HG03066 (cell line): ENCODE results near the gene SLC25A47.
"Not testable (repeated sequence)": the region's sequence is repeated elsewhere in the genome, so short reads cannot be mapped to it uniquely, and the experiment has no call there.

Experiments used
- ATAC-seq: cut with Tn5 transposase; IDR thresholded peaks from one replicate; pipeline ENCODE4 v1.9.1; 2021; ENCODE audit warnings: low read depth; ENCODE audit not compliant: unreplicated experiment

The SLC25A47 gene

DNA sequence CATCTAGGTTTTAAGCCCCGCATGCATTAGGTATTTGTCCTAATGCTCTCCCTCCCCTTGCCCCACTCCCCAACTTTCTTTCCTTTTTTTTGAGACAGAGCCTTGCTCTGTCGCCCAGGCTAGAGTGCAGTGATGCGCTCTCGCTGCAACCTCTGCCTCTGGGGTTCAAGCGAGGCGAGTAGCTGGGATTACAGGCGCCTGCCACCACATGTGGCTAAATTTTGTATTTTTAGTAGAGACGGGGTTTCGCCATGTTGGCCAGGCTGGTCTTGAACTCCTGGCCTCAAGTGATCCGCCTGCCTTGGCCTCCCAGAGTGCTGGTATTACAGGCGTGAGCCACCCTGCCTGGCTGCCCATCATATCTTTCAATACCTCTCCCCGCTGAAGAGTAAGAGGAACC lies 19.7 kb downstream of the SLC25A47 start:
- ATAC-seq: not testable (repeated sequence)

DNA sequence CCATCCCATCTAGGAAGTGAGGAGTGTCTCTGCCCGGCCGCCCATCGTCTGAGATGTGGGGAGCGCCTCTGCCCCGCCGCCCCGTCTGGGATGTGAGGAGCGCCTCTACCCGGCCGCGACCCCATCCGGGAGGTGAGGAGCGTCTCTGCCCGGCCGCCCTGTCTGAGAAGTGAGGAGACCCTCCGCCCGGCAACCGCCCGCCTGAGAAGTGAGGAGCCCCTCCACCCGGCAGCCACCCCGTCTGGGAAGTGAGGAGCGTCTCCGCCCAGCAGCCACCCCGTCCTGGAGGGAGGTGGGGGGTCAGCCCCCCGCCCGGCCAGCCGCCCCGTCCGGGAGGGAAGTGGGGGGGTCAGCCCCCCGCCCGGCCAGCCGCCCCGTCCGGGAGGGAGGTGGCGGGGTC lies 21.5 kb downstream of the SLC25A47 start:
- not testable (repeated sequence) for ATAC-seq

DNA sequence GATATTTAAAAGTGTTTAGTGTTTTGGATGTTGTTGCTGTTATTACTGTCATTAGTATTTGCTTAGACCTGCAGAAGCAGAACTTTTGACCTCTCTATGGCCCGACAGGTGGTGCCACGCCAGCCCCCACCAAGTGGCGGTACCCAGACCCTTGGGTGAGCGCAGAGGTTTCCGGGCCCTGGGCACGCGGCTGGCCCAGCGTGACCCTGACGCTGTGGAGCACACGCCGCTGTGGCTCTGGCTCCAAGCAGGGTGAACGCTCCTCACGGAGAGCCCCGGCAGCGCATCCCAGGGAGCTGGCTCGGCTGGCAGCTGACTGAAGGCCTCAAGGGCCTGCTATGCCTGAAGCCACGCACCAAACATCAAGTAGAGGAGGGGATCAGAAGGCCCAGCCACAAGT lies 22.6 kb downstream of the SLC25A47 start:
- ATAC-seq: no peak

DNA sequence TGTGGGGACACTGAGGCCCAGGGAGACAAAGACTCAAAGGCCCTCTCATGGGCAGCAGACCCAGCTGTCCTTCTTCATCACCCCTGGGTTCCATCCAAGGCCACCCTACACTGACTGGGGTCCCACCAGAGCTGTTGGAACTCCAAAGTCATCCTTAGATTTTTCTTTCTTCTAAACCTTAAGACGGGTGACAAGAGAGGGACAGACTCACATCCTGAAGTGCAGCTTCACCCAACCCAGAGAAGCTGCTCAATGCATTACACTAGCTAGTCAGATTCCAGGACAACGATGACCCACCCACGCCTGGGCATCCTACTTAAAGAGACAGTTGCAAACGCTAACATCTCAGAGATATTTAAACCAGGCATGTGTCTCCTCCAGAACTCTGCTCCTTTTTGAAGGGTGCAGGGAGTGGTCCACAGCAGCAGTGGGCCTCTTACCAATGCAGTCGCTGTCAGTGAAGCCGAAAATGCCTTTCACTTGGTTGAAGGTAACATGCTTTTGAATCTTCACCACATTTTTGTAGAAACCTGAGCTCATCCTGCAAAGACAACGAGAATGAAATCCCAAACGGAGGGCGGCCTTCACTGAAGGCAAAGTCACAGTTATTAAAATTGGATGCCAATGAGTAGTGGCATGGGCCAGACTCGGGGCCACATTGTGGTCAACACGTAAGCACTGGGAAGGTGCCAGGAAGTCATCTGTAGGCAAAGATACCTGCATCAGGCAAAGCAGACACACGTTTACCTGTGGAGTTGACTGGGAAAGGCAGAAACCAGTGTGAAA lies 23.4 kb downstream of the SLC25A47 start:
- ATAC-seq: no peak

DNA sequence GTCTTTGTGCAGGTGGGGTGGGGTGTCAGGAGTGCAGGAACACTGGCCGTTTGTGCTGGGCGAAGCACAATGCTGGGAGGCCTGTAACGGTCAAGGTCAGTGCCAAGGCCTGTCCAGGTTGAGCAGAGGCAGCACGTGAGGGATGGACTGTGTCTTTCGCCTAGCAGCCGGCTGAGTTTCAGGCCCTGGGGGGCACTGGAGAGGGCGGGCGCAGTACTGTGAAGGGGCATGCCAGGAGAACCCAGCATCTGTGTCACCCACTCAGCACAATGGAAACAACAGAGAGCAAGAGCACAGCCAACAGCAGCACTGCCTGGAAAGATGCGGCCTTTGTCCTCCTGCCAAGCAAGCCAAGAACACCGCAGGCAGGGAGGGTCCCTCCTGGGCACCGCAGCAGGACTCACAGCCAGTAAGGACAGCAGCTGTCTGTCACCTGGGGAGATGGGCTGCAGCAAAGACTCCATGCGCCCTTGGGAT lies 25.2 kb downstream of the SLC25A47 start:
- ATAC-seq: no peak

DNA sequence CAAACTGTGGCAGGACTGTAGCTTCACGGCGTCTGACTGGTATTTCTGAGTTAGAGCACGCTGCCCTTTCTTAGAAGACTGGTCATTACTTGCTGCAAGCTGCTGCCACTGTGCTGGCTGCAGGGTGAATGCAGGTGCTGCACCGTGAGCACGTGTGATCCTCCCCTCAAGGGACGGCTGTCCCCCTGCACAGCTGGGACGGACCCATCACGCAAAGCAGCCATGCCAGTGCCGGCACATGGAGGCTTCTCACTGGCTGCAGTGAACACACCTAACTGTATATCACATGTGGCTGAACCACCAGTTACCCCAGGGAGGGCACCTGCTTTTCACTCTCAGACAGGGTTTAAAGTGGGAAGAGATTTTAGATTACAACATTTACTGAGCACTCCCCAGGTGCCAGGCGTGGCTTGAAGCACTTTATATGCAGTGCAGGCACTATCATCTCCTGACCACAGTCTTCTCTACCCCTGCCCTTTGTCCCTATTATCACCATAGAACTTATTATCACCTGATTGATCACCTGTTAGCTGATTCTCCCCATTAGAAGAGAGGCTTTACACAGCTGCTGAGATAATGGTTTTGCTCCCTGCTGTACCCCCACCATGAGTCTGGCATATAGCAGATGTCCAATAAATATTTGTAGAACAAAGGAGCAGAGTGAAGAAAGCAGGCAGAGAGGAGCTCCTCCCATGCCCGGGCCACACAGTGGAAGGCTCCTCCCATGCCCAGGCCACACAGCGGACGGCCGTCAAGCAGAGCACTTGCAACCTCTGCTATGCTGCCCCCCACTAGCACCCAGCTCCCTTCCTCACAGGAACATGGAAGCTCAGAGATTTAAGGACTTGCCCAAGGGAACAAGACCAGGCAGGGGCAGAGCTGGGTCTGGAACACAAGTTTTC lies 25.9 kb downstream of the SLC25A47 start:
- ATAC-seq: no peak

DNA sequence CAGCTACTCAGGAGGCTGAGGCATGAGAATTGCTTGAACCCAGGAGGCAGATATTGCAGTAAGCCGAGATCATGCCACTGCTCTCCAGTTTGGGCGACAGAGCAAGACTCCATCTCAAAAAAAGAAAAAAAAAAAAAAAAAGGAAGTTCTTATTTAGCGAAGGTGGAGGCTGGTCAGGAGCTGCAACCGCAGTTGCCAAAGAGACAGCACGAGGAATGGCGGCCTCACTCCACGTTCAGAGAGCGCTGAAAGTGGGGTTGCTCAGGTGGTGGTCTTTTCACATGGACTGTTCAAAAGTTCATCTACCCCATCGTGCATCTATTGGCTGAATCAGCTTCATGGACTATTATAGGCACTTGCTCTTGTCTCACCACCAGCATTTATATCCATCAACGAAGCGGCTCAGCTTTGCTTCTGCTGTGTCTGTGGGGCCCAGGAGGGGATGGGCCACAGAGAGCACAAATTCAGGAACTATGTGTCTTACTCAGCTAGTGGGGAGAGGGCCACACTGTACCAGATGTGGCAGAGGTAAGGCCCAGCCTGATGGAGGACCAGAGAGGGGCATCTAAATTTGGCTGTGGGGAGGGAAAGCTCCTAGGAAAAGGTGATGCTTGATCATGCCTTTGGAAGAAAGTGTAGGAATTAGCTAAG lies 27.3 kb downstream of the SLC25A47 start:
- no peak for ATAC-seq

DNA sequence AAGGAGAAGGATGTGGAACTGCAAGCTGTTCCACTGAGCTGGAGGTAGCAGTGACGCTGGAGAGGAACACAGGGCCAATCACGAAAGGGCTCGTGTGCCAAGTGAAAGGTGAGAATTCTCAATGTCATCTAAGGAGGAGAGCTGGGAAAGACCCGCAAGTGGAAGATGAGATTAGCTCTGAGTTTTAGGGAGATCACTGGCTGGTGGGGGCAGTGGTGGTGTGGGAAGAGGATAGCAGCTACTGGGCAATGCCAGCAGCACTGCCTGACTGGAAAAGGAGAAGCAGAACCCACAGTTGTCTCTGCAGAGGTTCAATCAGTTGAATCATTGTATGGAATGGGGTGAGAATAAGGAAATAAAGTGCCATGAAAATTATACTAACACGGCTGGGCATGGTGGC lies 27.8 kb downstream of the SLC25A47 start:
- no peak for ATAC-seq

DNA sequence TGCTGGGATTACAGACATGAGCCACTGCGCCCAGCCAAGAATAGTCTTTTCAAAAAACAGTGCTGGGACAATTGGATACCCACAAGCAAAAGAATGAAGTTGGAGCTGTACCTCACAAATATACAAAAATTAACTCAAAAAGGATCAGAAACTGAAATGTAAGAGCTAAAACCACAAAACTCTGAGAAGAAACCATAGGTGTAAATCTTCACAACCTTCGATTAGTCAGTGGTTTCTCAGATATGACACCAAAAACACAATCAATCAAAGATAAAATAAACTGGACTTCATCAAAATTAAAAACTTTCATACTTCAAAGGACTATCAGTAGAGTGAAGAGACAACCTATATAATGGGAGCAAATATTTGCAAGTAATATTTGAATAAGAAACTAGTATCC lies 35.3 kb downstream of the SLC25A47 start:
- no peak for ATAC-seq

DNA sequence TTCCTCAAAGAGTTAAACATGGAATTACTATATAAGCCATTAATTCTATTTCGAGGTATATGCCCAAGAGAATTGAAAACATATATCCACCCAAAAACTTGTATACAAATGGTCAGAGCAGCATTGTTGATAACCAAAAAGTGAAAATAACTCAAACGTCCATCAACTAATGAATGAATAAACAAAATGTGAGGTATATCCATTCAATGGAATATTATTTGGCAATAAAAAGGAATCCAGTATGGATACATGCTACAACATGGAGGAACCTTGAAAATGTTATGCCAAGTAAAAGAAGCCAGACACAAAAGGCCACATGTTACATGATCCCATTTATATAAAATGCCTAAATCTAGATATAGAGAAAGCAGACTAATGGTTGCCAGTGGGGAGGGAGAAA lies 36.0 kb downstream of the SLC25A47 start:
- no peak for ATAC-seq

DNA sequence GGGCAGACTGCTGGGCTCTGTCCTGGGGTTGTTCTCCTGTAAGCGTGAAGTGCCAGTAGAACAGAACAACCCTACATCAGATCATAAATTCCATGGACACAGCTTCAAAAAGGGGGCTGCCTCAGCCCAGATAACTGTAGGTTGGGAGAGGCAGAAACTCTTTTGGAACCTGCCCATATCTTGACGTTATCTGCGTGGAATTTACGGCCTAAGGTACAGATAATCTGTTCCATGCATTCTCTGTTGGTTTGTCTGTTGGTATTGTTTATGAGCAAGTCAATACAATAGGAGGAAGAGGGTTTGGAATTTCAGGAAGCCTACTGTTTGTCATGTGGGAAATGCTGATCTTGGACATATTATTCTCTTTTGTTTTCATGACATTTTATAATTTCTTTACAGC lies 36.7 kb downstream of the SLC25A47 start:
- ATAC-seq: no peak

DNA sequence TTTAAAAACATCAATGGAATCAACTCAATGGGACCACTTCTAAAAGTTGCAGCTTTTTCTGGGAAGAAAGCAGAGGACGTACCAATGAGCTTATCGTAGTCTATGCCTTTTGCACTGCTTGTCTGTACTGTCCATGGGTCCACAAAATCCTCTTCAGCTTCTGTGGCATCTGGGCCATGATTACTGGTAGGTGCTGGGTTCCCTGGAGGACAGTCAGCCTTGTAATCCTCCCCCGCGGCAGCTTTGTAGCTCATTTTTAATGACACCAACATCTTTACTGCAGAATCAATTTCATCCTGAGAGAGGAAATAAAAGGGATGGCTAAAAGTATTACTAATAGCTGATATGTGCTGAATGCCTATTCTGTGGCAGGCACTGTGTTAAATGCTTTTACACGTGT lies 38.5 kb downstream of the SLC25A47 start:
- ATAC-seq: no peak

DNA sequence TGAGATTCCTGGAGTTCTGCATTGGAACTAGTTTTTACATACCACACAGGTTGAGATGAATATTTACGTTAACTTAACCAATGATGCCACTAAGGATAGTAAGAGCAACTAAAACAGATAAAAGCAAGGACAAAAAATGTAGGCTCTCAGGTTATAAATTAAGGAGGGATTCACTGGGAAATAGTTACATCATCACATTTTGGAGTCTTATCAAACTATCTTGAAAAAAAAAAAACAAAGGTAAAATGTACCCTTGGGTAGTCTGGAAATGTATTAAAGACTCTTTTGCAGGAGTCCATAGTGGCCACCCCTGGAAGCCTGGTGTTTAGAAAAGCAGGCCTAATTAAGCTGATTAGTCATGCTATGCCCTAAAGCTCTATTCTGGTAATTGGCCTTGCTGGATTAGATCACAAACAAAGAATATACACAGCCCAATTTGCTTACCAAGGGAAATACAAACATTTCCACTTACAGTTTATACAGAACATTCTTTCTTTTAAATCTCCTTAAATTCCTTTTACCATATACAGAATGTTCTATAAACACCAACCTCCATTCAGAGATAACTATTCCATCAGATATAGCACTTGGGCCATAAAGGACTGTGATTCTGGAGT lies 39.3 kb downstream of the SLC25A47 start:
- ATAC-seq: no peak

DNA sequence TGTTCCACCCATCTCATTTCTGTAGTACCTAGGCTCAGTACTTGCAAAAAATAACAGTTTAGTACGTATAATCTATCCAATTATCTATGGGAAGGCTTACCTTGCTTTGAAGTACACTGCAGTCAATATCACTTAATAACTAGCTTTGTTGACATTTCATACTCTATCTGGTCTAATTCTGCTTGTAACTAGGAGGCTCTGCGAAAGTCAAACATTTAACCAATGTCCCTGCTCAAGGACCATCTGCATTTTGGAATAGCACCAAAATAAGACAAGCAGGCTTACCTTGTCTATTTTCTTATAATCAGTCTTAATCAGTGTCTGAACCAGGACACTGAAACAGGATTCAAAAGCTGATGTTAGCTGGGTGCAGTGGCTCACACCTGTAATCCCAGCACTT lies 39.9 kb downstream of the SLC25A47 start:
- ATAC-seq: no peak

DNA sequence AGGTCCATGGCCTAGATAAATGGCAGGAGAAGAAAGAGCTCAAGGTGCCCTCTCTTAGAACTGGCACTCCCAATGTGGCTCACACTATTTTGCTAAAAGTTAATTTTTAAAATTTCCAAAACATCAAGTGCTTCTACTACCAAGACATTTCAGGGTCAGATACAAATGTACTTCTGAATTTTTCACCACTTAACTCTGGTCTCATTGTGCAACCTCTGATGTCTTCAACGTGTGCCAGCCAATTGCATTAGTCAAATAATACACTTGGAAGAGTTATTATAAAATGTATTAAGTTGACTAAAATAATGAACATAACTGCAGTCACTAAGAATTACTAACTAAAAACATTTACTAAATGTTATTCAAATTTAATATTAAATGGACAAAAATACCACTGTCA lies 41.3 kb downstream of the SLC25A47 start:
- no peak for ATAC-seq

DNA sequence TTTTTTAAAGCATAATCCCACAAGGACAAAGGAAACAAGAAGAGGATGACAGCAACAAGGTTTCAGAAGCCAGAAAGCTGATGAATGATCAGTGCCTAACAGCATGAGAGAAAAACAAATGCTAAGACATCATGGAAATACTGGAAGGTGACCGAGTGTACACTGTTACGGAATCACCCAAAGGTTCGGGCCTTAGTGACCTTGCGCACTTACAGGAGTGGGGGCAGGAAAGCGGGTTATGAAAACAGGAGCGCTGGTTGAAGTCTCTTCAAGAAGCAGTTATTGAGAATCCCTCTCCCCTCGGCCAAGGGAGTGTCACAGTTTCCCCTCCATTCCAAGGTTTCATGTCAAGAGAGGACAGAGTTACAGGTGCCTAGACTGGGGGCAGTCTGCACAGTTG lies 42.6 kb downstream of the SLC25A47 start:
- no peak for ATAC-seq

DNA sequence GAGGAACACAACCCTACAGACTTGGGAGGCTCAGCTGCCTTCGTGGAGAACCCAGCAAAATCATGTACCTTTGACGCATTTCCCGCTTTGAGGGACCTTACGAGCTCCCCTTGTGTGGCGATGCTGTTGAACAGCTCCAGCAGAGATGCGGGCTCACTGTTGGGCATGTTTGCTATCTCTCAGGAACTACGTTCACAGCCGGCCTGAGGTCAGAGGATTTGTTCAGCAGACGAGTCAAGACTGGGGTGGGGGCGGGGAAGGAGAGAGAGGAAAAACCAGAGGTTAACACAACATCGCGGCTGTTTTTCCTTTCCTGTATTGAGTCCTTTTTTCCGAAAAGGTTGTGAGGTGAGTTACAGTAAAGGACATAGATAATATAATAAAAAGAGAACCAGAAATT lies 45.9 kb downstream of the SLC25A47 start:
- ATAC-seq: no peak

DNA sequence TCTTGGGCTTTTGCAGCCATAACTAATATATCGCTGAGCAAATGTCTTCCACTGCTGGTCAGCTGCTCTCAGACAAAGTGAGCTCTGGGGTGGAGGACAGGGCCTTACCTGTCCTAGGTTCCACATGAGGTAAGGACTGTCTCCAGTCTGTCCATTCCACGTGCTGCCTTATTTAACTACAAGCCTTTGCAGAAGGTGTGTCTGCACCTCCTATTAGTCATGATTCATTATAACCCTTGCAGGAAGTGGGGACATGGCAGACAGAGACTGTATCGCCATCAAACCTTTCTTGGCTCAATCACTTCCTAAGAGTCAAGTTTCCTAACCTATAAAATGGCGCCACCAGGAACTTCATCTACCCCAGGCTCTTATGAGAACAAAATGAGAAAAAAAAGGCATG lies 46.9 kb downstream of the SLC25A47 start:
- ATAC-seq: no peak

DNA sequence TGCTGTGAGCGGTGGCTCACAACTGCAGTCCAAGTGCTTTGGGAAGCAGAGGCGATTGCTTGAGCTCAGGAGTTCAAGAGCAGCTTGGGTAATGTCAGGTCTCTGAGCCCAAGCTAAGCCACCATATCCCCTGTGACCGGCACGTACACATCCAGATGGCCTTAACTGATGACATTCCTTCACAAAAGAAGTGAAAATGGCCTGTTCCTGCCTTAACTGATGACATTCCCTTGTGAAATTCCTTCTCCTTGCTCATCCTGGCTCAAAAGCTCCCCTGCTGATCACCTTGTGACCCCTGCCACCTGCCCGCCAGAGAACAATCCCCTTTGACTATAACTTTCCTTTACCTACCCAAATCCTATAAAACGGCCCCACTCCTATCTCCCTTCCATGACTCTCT lies 48.6 kb downstream of the SLC25A47 start:
- no peak for ATAC-seq

DNA sequence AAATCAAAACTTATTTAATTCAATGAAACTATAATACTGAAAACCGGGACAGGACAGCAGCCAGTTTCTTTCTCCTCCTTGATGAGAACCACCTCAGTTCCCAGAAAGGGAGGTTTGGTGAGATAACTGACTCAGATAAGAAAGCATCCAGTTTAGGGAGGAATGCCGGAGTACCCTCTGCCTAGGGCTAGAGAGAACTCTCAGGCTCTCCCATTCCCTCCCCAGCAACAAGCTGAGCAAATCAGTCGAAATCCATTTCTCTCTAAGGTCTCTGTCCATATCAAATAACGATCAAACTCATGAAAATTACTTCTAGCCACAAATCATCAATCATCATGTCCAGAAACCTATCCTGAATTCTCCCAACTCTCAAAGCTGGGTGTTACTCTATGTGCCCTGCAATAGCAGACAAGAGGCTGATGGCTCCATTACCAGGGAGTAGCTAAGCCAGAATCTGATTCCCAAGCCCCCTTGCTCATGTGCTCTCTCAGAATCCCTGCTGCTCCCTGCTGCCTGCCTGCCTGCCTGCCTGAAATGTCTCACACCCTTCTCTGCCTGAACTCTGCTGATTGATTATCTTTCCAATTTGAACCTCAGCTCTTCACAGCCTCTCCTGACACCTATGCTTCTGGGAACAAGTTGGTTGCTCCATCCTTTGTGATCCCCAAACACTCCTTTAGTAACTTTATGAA lies 49.4 kb downstream of the SLC25A47 start:
- no peak for ATAC-seq
